ENCODE results near the gene FRMD8.

- no peak for TF ChIP-seq POLR2A (IDR thresholded peaks at IDR 0.05; ENCODE audit: low read length)
- TF ChIP-seq GATA1 (IDR thresholded peaks at IDR 0.05; ENCODE audit: low read depth, low read length) = no peak
Observed at GRCh38 chr11:65384301-65384889, 2.0 kb upstream of the FRMD8 start.

Measured in erythroblast (primary cell).